ENCODE data around the gene SAMD4A. TPM values are rescaled to one million over a fixed set of nuclear protein-coding genes. Genes with fewer than 3 reads are reported as not detected.

Gene SAMD4A
- total RNA-seq, 1 experiment from 2014 or later, result 9.6 TPM

DNA sequence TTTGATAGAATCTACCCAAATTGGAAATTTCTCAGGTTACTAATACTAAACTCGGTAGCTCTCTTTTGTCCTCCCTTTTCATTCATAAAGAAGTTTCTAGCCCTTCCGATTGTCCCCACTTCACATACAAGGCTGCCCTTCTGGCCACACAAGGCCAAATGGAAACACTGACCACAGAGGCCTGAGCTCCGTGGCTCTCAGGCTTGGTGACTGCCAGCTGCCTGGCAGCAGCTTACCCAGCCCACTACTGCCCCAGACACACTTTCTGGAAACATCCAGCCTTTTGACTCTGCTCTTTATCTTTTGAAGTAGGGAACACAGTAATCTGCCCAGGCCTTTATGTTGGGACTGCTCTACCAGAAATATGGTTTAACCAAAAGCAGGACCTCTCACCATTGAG lies 168.5 kb downstream of the SAMD4A start:
- Histone ChIP-seq H3K27me3 (ENCODE audit: insufficient read depth, low read length) (no peaks in the 10 kb centered on the region), H4K91ac (ENCODE audit: insufficient read length, low read depth, low read length) (no peak overlapping the region), H4K5ac (ENCODE audit: insufficient read length, low read depth, low read length) (no peak overlapping the region), H3K9ac (ENCODE audit: extremely low read depth, insufficient read length, low read length) (no peak overlapping the region), H3K18ac (ENCODE audit: insufficient read length, low read depth, low read length) (no peak overlapping the region), H3K4me2 (ENCODE audit: insufficient read depth, insufficient read length, low read length) (no peak overlapping the region), H2BK20ac (ENCODE audit: low read depth, low read length, poor library complexity, severe bottlenecking) (no peak overlapping the region), H3K79me2 (ENCODE audit: insufficient read depth, low read length) (no peaks in the 10 kb centered on the region), H3K9me3 (ENCODE audit: control insufficient read depth, low read depth, low read length) (no peaks in the 10 kb centered on the region), H3K79me1 (ENCODE audit: insufficient read depth, low read depth, low read length, poor library complexity, severe bottlenecking) (no peaks in the 10 kb centered on the region), H3K14ac (ENCODE audit: insufficient read depth, low read length) (no peak overlapping the region), H2BK120ac (ENCODE audit: low read depth, low read length, poor library complexity, severe bottlenecking) (no peak overlapping the region), H2AK5ac (ENCODE audit: insufficient read length, low read length) (no peak overlapping the region), H2BK15ac (ENCODE audit: low read depth, low read length) (no peak overlapping the region), H3K23ac (ENCODE audit: insufficient read length, low read depth, low read length) (no peak overlapping the region), H4K20me1 (ENCODE audit: control insufficient read depth, insufficient read depth, insufficient read length) (no peaks in the 10 kb centered on the region), H3K4ac (ENCODE audit: low read depth, low read length) (no peak overlapping the region), H3K4me1 (ENCODE audit: insufficient read depth, low read length) (peaks cover 3% of the 10 kb centered on the region; the same call in 1 of the 2 replicates), H2BK12ac (ENCODE audit: insufficient read length, low read depth, low read length) (no peak overlapping the region), H2AFZ (ENCODE audit: low read length) (no peak overlapping the region), H3K56ac (ENCODE audit: insufficient read length, low read depth, low read length) (no peak overlapping the region), H3K27ac (ENCODE audit: insufficient read length, low read depth, low read length) (no peak overlapping the region), H3T11ph (ENCODE audit: low read length) (no peak overlapping the region), H2BK5ac (ENCODE audit: insufficient read length, low read length) (no peak overlapping the region), H3K23me2 (ENCODE audit: insufficient read length, low read depth, low read length, poor library complexity, severe bottlenecking) (no peaks in the 10 kb centered on the region), H4K8ac (replicated peaks; ENCODE audit: insufficient read length, low read depth, low read length) (no peak overlapping the region)
- WGBS (ENCODE audit: extremely low coverage, insufficient read length, low lambda C conversion rate), result no CpG with 5 or more reads among the region's 3 CpGs
- Mint-ChIP-seq H3K27me3 (ENCODE audit: low read depth) (no peaks in the 10 kb centered on the region), H3K36me3 (ENCODE audit: insufficient read depth in 1 of 3, low read depth in 3 of 3) (no peaks in the 10 kb centered on the region), H3K9me3 (no peaks in the 10 kb centered on the region), H3K27ac (no peak overlapping the region; a peak in 1 of 7 replicates), H3K4me3 (no peak overlapping the region), H3K4me1 (peaks cover 9 to 15% of the 10 kb centered on the region in 2 experiments)
- TF ChIP-seq CTCF (conservative IDR thresholded peaks at IDR 0.05), result no peak
- DNase-seq, result no peak
